ENCODE results near the gene SEMA5A.

SEMA5A gene

GRCh38 chr5:9452181-9452580 is 93.7 kb downstream of the SEMA5A start:
- no peaks in the 10 kb centered on the region for H3K36me3 ChIP-seq (ENCODE audit: insufficient read depth, insufficient read length, low read length)
- no peaks in the 10 kb centered on the region for H3K4me1 ChIP-seq (ENCODE audit: insufficient read depth, insufficient read length)
- peaks cover 9% of the 10 kb centered on the region; the same call in 1 of the 2 replicates for H3K9me3 ChIP-seq (ENCODE audit: insufficient read depth, low read length)
- H3K27me3 ChIP-seq (ENCODE audit: insufficient read depth, insufficient read length) = no peaks in the 10 kb centered on the region
- DNase-seq (ENCODE audit: low read depth, low spot score) = no peak
- H3K9ac ChIP-seq (ENCODE audit: insufficient read length, low read depth) = no peak overlapping the region
- TF ChIP-seq YY1 (IDR thresholded peaks at IDR 0.05; ENCODE audit: insufficient read depth, insufficient read length) = no peak
- TF ChIP-seq SUZ12 (IDR thresholded peaks at IDR 0.05; ENCODE audit: extremely low read depth, insufficient read depth, insufficient read length) = no peak
- no peak for TF ChIP-seq ZNF274 (IDR thresholded peaks at IDR 0.05; ENCODE audit: low read depth, low read length)
- H3K4me3 ChIP-seq (ENCODE audit: insufficient read length, low read depth) = no peak overlapping the region

- Histone ChIP-seq H3K4me3 (ENCODE audit: insufficient read length, low read depth) (no peak overlapping the region), H3K4me1 (ENCODE audit: insufficient read depth, insufficient read length) (no peaks in the 10 kb centered on the region), H3K36me3 (ENCODE audit: insufficient read depth, insufficient read length, low read length) (no peaks in the 10 kb centered on the region), H3K9ac (ENCODE audit: insufficient read length, low read depth) (no peak overlapping the region), H3K27me3 (ENCODE audit: insufficient read depth, insufficient read length) (no peaks in the 10 kb centered on the region), H3K9me3 (ENCODE audit: insufficient read depth, low read length) (peaks cover 9% of the 10 kb centered on the region; the same call in 1 of the 2 replicates)
- TF ChIP-seq ZNF274 (IDR thresholded peaks at IDR 0.05; ENCODE audit: low read depth, low read length) (no peak), SUZ12 (IDR thresholded peaks at IDR 0.05; ENCODE audit: extremely low read depth, insufficient read depth, insufficient read length) (no peak), YY1 (IDR thresholded peaks at IDR 0.05; ENCODE audit: insufficient read depth, insufficient read length) (no peak)
- DNase-seq (ENCODE audit: low read depth, low spot score) = no peak
Observed at GRCh38 chr5:9451037-9451436, 94.8 kb downstream of the SEMA5A start.

GRCh38 chr5:9447691-9448090 is 98.2 kb downstream of the SEMA5A start:
- DNase-seq (ENCODE audit: low read depth, low spot score) = no peak
- no peaks in the 10 kb centered on the region for H3K4me1 ChIP-seq (ENCODE audit: insufficient read depth, insufficient read length)

GRCh38 chr5:9445826-9446388 is 100.0 kb downstream of the SEMA5A start:
- TF ChIP-seq YY1 (IDR thresholded peaks at IDR 0.05; ENCODE audit: insufficient read depth, insufficient read length) (no peak), ZNF274 (IDR thresholded peaks at IDR 0.05; ENCODE audit: low read depth, low read length) (no peak), SUZ12 (IDR thresholded peaks at IDR 0.05; ENCODE audit: extremely low read depth, insufficient read depth, insufficient read length) (no peak)
- H3K27me3 ChIP-seq (ENCODE audit: insufficient read depth, insufficient read length) = no peaks in the 10 kb centered on the region
- peaks cover 10% of the 10 kb centered on the region; the same call in 1 of the 2 replicates for H3K9me3 ChIP-seq (ENCODE audit: insufficient read depth, low read length)
- H3K4me1 ChIP-seq (ENCODE audit: insufficient read depth, insufficient read length) = no peaks in the 10 kb centered on the region
- DNase-seq (ENCODE audit: low read depth, low spot score) = no peak
- H3K4me3 ChIP-seq (ENCODE audit: insufficient read length, low read depth) = no peak overlapping the region
- no peak overlapping the region for H3K9ac ChIP-seq (ENCODE audit: insufficient read length, low read depth)
- no peaks in the 10 kb centered on the region for H3K36me3 ChIP-seq (ENCODE audit: insufficient read depth, insufficient read length, low read length)

More at GRCh38 chr5:9447691-9448090, 98.2 kb downstream of the SEMA5A start:
- Histone ChIP-seq H3K36me3 (ENCODE audit: insufficient read depth, insufficient read length, low read length) (no peaks in the 10 kb centered on the region), H3K4me3 (ENCODE audit: insufficient read length, low read depth) (no peak overlapping the region), H3K27me3 (ENCODE audit: insufficient read depth, insufficient read length) (no peaks in the 10 kb centered on the region), H3K9me3 (ENCODE audit: insufficient read depth, low read length) (peaks cover 10% of the 10 kb centered on the region; the same call in 1 of the 2 replicates), H3K9ac (ENCODE audit: insufficient read length, low read depth) (no peak overlapping the region)
- no peak for TF ChIP-seq YY1 (IDR thresholded peaks at IDR 0.05; ENCODE audit: insufficient read depth, insufficient read length)
- no peak for TF ChIP-seq SUZ12 (IDR thresholded peaks at IDR 0.05; ENCODE audit: extremely low read depth, insufficient read depth, insufficient read length)
- no peak for TF ChIP-seq ZNF274 (IDR thresholded peaks at IDR 0.05; ENCODE audit: low read depth, low read length)

- no peak overlapping the region for H3K4me3 ChIP-seq (ENCODE audit: insufficient read length, low read depth)
- H3K9me3 ChIP-seq (ENCODE audit: insufficient read depth, low read length) = peaks cover 10% of the 10 kb centered on the region; the same call in 1 of the 2 replicates
- H3K4me1 ChIP-seq (ENCODE audit: insufficient read depth, insufficient read length) = no peaks in the 10 kb centered on the region
- no peak for TF ChIP-seq YY1 (IDR thresholded peaks at IDR 0.05; ENCODE audit: insufficient read depth, insufficient read length)
- no peak for TF ChIP-seq SUZ12 (IDR thresholded peaks at IDR 0.05; ENCODE audit: extremely low read depth, insufficient read depth, insufficient read length)
- no peak for TF ChIP-seq ZNF274 (IDR thresholded peaks at IDR 0.05; ENCODE audit: low read depth, low read length)
- H3K36me3 ChIP-seq (ENCODE audit: insufficient read depth, insufficient read length, low read length) = no peaks in the 10 kb centered on the region
- H3K9ac ChIP-seq (ENCODE audit: insufficient read length, low read depth) = no peak overlapping the region
- no peaks in the 10 kb centered on the region for H3K27me3 ChIP-seq (ENCODE audit: insufficient read depth, insufficient read length)
- DNase-seq (ENCODE audit: low read depth, low spot score) = no peak
Observed at GRCh38 chr5:9444346-9444745, 101.5 kb downstream of the SEMA5A start.

GRCh38 chr5:9441610-9442009 is 104.3 kb downstream of the SEMA5A start:
- no peak for DNase-seq (ENCODE audit: low read depth, low spot score)
- H3K4me1 ChIP-seq (ENCODE audit: insufficient read depth, insufficient read length) = no peaks in the 10 kb centered on the region
- no peaks in the 10 kb centered on the region for H3K36me3 ChIP-seq (ENCODE audit: insufficient read depth, insufficient read length, low read length)
- TF ChIP-seq SUZ12 (IDR thresholded peaks at IDR 0.05; ENCODE audit: extremely low read depth, insufficient read depth, insufficient read length) (no peak), ZNF274 (IDR thresholded peaks at IDR 0.05; ENCODE audit: low read depth, low read length) (no peak), YY1 (IDR thresholded peaks at IDR 0.05; ENCODE audit: insufficient read depth, insufficient read length) (no peak)
- H3K27me3 ChIP-seq (ENCODE audit: insufficient read depth, insufficient read length) = no peaks in the 10 kb centered on the region
- peaks cover 10% of the 10 kb centered on the region; the same call in 1 of the 2 replicates for H3K9me3 ChIP-seq (ENCODE audit: insufficient read depth, low read length)
- no peak overlapping the region for H3K9ac ChIP-seq (ENCODE audit: insufficient read length, low read depth)
- no peak overlapping the region for H3K4me3 ChIP-seq (ENCODE audit: insufficient read length, low read depth)

GRCh38 chr5:9440517-9440916 is 105.4 kb downstream of the SEMA5A start:
- H3K9ac ChIP-seq (ENCODE audit: insufficient read length, low read depth) = no peak overlapping the region
- no peak for TF ChIP-seq ZNF274 (IDR thresholded peaks at IDR 0.05; ENCODE audit: low read depth, low read length)
- TF ChIP-seq SUZ12 (IDR thresholded peaks at IDR 0.05; ENCODE audit: extremely low read depth, insufficient read depth, insufficient read length) = no peak
- no peak for TF ChIP-seq YY1 (IDR thresholded peaks at IDR 0.05; ENCODE audit: insufficient read depth, insufficient read length)
- no peak for DNase-seq (ENCODE audit: low read depth, low spot score)

More at GRCh38 chr5:9440517-9440916, 105.4 kb downstream of the SEMA5A start:
- Histone ChIP-seq H3K9me3 (ENCODE audit: insufficient read depth, low read length) (peaks cover 10% of the 10 kb centered on the region; the same call in 1 of the 2 replicates), H3K4me3 (ENCODE audit: insufficient read length, low read depth) (no peak overlapping the region), H3K27me3 (ENCODE audit: insufficient read depth, insufficient read length) (no peaks in the 10 kb centered on the region), H3K4me1 (ENCODE audit: insufficient read depth, insufficient read length) (no peaks in the 10 kb centered on the region), H3K36me3 (ENCODE audit: insufficient read depth, insufficient read length, low read length) (no peaks in the 10 kb centered on the region)

Measured in NT2/D1 (cell line).